ENCODE data around the gene PPFIA3. TPM values are rescaled to one million over a fixed set of nuclear protein-coding genes. Genes with fewer than 3 reads are reported as not detected.

PPFIA3 gene
- total and polyA plus RNA-seq, 2 of the 4 experiments (the other 2 are of a cell fraction), result 0.90 to 2.4 TPM

DNA sequence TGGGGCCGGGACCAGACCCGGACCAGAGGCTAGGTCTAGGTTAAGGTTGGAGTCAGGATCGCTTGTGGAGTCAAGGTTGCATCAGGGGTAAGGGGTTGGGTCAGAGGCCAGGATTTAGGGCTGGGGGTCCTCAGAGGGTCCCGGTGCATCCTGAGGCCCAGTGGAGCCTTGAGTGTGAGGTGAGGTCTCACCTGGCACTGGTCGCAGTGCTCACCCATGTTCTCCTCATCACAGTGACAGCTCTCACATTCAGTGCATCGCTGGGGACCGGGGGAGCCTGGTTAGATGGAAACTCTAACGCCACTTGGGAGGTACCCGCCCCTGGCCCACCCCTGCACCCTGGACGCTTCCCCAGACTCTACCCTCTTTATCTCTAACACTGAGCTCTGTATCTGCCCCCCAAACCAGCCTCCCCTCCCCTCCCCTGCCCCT is 32.8 kb downstream of the PPFIA3 start:
- ChIA-PET POLR2A (ENCODE audit: unreplicated experiment) (no interaction called here), CTCF (no interaction called here)
- Histone ChIP-seq H3K23ac (ENCODE audit: low read depth, low read length) (no peak overlapping the region), H3K9me3 (ENCODE audit: control insufficient read depth, insufficient read depth, low read length) (no peaks in the 10 kb centered on the region), H3K36me3 (ENCODE audit: control insufficient read depth, insufficient read depth, low read length) (no peaks in the 10 kb centered on the region), H2AFZ (replicated peaks; ENCODE audit: low read length, poor library complexity) (no peak overlapping the region), H4K20me1 (ENCODE audit: insufficient read depth, low read length) (no peaks in the 10 kb centered on the region), H3K9me1 (ENCODE audit: insufficient read depth, low read length) (no peaks in the 10 kb centered on the region), H3K4me1 (ENCODE audit: control insufficient read depth, insufficient read depth, low read length) (peaks cover 4% of the 10 kb centered on the region; the same call in 1 of the 2 replicates), H3K18ac (ENCODE audit: low read depth, low read length) (no peak overlapping the region), H3K4me2 (ENCODE audit: low read depth, low read length) (no peak overlapping the region), H2BK15ac (ENCODE audit: low read depth, low read length) (no peak overlapping the region), H3K56ac (ENCODE audit: extremely low read depth, insufficient read depth, low read length) (no peak overlapping the region), H2AK5ac (ENCODE audit: low read depth, low read length) (no peak overlapping the region), H2BK5ac (ENCODE audit: low read depth, low read length, poor library complexity, severe bottlenecking) (no peak overlapping the region), H4K91ac (ENCODE audit: insufficient read depth, low read depth, low read length) (no peak overlapping the region), H4K5ac (ENCODE audit: low read depth, low read length) (no peak overlapping the region), H3K4me3 (ENCODE audit: insufficient read depth, low read depth, low read length) (no peak overlapping the region), H3K27me3 (ENCODE audit: control insufficient read depth, insufficient read depth, low read length) (peaks cover 8% of the 10 kb centered on the region; the same call in 1 of the 2 replicates), H3K9ac (ENCODE audit: low read depth, low read length) (no peak overlapping the region), H3K4ac (ENCODE audit: low read depth, low read length) (no peak overlapping the region), H2BK120ac (ENCODE audit: low read depth, low read length) (no peak overlapping the region), H3K27ac (ENCODE audit: insufficient read depth, low read length) (no peak overlapping the region), H2AK9ac (replicated peaks; ENCODE audit: low read depth, low read length, poor library complexity) (no peak overlapping the region), H4K8ac (ENCODE audit: low read depth in 2 of 2, low read length in 2 of 2) (no peak overlapping the region), H2BK20ac (ENCODE audit: low read depth, low read length) (no peak overlapping the region), H3K79me1 (ENCODE audit: low read depth in 1 of 2, low read length in 2 of 2) (0 out of 4 replicates have a peak, but pooled peaks cover 0 to 7% of the 10 kb centered on the region in 2 experiments), H3K14ac (replicated peaks; ENCODE audit: low read depth, low read length) (no peak overlapping the region)
- 0% methylated on average over 1 of the region's 10 CpGs; no CpG with 5 or more reads in 1 of the 2 experiments for WGBS, 2 experiments (ENCODE audit: extremely low coverage in 2 of 2, insufficient read length in 1 of 2)
- DNase-seq, result no peak
- dilution Hi-C loops (cut with HindIII; ENCODE audit: low sequenced_read_pairs, unreplicated experiment), result no loop called here
- intact Hi-C loops (cut with micrococcal nuclease), result no loop called here
- in situ Hi-C loops (cut with MboI; ENCODE audit: low sequenced_read_pairs), result no loop called here
- no peak for ATAC-seq (ENCODE audit: low read depth)
- no TSS peak for BruUV-seq (replicated peaks)
- no peak for TF ChIP-seq SMC3 (IDR thresholded peaks at IDR 0.05; ENCODE audit: low read depth, low read length)
- no peak for TF ChIP-seq RAD21 (IDR thresholded peaks at IDR 0.05; ENCODE audit: low read length)
- no peak for TF ChIP-seq NFE2L2 (IDR thresholded peaks at IDR 0.05; ENCODE audit: low read depth, low read length)
- TF ChIP-seq, protein P1, sequence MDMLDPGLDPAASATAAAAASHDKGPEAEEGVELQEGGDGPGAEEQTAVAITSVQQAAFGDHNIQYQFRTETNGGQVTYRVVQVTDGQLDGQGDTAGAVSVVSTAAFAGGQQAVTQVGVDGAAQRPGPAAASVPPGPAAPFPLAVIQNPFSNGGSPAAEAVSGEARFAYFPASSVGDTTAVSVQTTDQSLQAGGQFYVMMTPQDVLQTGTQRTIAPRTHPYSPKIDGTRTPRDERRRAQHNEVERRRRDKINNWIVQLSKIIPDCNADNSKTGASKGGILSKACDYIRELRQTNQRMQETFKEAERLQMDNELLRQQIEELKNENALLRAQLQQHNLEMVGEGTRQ (IDR thresholded peaks at IDR 0.05; ENCODE audit: low read depth, low read length), result no peak
- no peak for TF ChIP-seq BHLHE40 (IDR thresholded peaks at IDR 0.05; ENCODE audit: low read depth, low read length)
- TF ChIP-seq RFX5 (IDR thresholded peaks at IDR 0.05; ENCODE audit: low read depth, low read length), result no peak
- no peak for TF ChIP-seq MXI1 (IDR thresholded peaks at IDR 0.05; ENCODE audit: borderline replicate concordance, low read depth, low read length)
- TF ChIP-seq MAZ (IDR thresholded peaks at IDR 0.05; ENCODE audit: borderline replicate concordance, low read depth, low read length), result no peak
- TF ChIP-seq POLR2A (IDR thresholded peaks at IDR 0.05; ENCODE audit: low read depth, low read length), result no peak
- TF ChIP-seq, protein P2, sequence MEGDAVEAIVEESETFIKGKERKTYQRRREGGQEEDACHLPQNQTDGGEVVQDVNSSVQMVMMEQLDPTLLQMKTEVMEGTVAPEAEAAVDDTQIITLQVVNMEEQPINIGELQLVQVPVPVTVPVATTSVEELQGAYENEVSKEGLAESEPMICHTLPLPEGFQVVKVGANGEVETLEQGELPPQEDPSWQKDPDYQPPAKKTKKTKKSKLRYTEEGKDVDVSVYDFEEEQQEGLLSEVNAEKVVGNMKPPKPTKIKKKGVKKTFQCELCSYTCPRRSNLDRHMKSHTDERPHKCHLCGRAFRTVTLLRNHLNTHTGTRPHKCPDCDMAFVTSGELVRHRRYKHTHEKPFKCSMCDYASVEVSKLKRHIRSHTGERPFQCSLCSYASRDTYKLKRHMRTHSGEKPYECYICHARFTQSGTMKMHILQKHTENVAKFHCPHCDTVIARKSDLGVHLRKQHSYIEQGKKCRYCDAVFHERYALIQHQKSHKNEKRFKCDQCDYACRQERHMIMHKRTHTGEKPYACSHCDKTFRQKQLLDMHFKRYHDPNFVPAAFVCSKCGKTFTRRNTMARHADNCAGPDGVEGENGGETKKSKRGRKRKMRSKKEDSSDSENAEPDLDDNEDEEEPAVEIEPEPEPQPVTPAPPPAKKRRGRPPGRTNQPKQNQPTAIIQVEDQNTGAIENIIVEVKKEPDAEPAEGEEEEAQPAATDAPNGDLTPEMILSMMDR (conservative IDR thresholded peaks at IDR 0.05; ENCODE audit: low read depth, low read length), result no peak
- TF ChIP-seq, protein P3, sequence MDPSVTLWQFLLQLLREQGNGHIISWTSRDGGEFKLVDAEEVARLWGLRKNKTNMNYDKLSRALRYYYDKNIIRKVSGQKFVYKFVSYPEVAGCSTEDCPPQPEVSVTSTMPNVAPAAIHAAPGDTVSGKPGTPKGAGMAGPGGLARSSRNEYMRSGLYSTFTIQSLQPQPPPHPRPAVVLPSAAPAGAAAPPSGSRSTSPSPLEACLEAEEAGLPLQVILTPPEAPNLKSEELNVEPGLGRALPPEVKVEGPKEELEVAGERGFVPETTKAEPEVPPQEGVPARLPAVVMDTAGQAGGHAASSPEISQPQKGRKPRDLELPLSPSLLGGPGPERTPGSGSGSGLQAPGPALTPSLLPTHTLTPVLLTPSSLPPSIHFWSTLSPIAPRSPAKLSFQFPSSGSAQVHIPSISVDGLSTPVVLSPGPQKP (IDR thresholded peaks at IDR 0.05; ENCODE audit: borderline replicate concordance, low read depth, low read length), result no peak
- TF ChIP-seq CEBPB (IDR thresholded peaks at IDR 0.05; ENCODE audit: low read depth, low read length), result no peak
